HCT116 (cell line): ENCODE measurements around the gene LTB.

ENCODE experiments used
- ATF3 ChIP-seq: IDR thresholded peaks from 2 replicates; pipeline ENCODE4 v1.6.1; 2012
- TF ChIP-seq, protein P1 (sequence below), 3 experiments: fragments of 200-600 bp in 1 of 3; sonication (generic) in 1 of 3; IDR thresholded peaks in 2 of 3; conservative IDR thresholded peaks in 1 of 3; 2 replicates each; pipeline ENCODE4 v1.5.1; 2012 to 2017; ENCODE audit warnings: low read depth in 2 of 3, low read length in 2 of 3, antibody characterized with exemption in 1 of 3, borderline replicate concordance in 1 of 3, control low read depth in 1 of 3, mild to moderate bottlenecking in 1 of 3, mixed read lengths in 1 of 3, mixed run types in 1 of 3, moderate library complexity in 1 of 3; ENCODE audit not compliant: insufficient read depth in 1 of 3
- TF ChIP-seq, protein P2 (sequence below): IDR thresholded peaks from 2 replicates; pipeline ENCODE4 v1.6.1; 2011; ENCODE audit warnings: mild to moderate bottlenecking, low read length, moderate library complexity; ENCODE audit not compliant: insufficient replicate concordance; ENCODE audit errors: extremely low read depth

GRCh38 chr6:31534521-31535040 is 47.6 kb downstream of the LTB start:
- TF ChIP-seq, protein P1, sequence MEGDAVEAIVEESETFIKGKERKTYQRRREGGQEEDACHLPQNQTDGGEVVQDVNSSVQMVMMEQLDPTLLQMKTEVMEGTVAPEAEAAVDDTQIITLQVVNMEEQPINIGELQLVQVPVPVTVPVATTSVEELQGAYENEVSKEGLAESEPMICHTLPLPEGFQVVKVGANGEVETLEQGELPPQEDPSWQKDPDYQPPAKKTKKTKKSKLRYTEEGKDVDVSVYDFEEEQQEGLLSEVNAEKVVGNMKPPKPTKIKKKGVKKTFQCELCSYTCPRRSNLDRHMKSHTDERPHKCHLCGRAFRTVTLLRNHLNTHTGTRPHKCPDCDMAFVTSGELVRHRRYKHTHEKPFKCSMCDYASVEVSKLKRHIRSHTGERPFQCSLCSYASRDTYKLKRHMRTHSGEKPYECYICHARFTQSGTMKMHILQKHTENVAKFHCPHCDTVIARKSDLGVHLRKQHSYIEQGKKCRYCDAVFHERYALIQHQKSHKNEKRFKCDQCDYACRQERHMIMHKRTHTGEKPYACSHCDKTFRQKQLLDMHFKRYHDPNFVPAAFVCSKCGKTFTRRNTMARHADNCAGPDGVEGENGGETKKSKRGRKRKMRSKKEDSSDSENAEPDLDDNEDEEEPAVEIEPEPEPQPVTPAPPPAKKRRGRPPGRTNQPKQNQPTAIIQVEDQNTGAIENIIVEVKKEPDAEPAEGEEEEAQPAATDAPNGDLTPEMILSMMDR (IDR thresholded peaks at IDR 0.05 in 2 of 3, conservative IDR thresholded peaks at IDR 0.05 in 1 of 3; ENCODE audit: borderline replicate concordance in 1 of 3, insufficient read depth in 1 of 3, low read depth in 2 of 3, low read length in 2 of 3), result no peak
- no peak for TF ChIP-seq ATF3
- TF ChIP-seq, protein P2, sequence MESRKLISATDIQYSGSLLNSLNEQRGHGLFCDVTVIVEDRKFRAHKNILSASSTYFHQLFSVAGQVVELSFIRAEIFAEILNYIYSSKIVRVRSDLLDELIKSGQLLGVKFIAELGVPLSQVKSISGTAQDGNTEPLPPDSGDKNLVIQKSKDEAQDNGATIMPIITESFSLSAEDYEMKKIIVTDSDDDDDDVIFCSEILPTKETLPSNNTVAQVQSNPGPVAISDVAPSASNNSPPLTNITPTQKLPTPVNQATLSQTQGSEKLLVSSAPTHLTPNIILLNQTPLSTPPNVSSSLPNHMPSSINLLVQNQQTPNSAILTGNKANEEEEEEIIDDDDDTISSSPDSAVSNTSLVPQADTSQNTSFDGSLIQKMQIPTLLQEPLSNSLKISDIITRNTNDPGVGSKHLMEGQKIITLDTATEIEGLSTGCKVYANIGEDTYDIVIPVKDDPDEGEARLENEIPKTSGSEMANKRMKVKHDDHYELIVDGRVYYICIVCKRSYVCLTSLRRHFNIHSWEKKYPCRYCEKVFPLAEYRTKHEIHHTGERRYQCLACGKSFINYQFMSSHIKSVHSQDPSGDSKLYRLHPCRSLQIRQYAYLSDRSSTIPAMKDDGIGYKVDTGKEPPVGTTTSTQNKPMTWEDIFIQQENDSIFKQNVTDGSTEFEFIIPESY, result no peak
